OCI-LY1 (cell line): Measurements from ENCODE around the gene GOSR2.

Source experiments
- CTCF ChIP-seq: fragments of 200-600 bp; sonication (generic), shearing (Covaris generic); IDR thresholded peaks from 2 replicates; pipeline ENCODE4 v1.5.1; 2017; ENCODE audit warnings: mild to moderate bottlenecking, antibody characterized with exemption, low read length, moderate library complexity, mixed read lengths
- EZH2 ChIP-seq: fragments of 200-600 bp; sonication (generic), shearing (Covaris generic); IDR thresholded peaks from 2 replicates; pipeline ENCODE4 v1.8.0; 2017; ENCODE audit warnings: borderline replicate concordance, mixed run types, mild to moderate bottlenecking, antibody characterized with exemption, low read length, moderate library complexity, mixed read lengths

- TF ChIP-seq CTCF (no peak), EZH2 (no peak)
Observed at GRCh38 chr17:46911311-46911710, 11.6 kb upstream of the GOSR2 start.
